CD14-positive monocyte (primary cell): ENCODE measurements around the gene AGAP1. TPM values are rescaled to one million over a fixed set of nuclear protein-coding genes. Genes with fewer than 3 reads are reported as not detected.

ENCODE experiments used
- DNase-seq, 3 donors: peaks; one replicate each; pipeline ENCODE4 v3.0.0-alpha.2; 2011 to 2022
- H2AFZ ChIP-seq: 2 replicates; pipeline ENCODE4 v1.6.0; 2012; ENCODE audit warnings: mild to moderate bottlenecking, low read depth, low read length, inconsistent platforms; ENCODE audit not compliant: insufficient read depth, poor library complexity, severe bottlenecking
- H3K27ac ChIP-seq, 2 donors: 1 replicate in 1 of 2; 2 replicates in 1 of 2; pipeline ENCODE4 v1.5.1; 2012 to 2013; ENCODE audit warnings: low read length in 2 of 2, control low read depth in 1 of 2, inconsistent platforms in 1 of 2, low read depth in 1 of 2, mild to moderate bottlenecking in 1 of 2
- H3K27me3 ChIP-seq, 2 donors: one replicate each; pipeline versions ENCODE4 v1.6.0 to v1.6.1; 2011 to 2013; ENCODE audit warnings: low read length in 2 of 2; ENCODE audit not compliant: control insufficient read depth in 2 of 2, insufficient read depth in 2 of 2
- H3K36me3 ChIP-seq, 2 donors: replicated peaks in 1 of 2; 1 replicate in 1 of 2; 2 replicates in 1 of 2; pipeline versions ENCODE4 v1.5.1 to v1.6.1; 2012 to 2013; ENCODE audit warnings: low read length in 2 of 2, control low read depth in 1 of 2, inconsistent platforms in 1 of 2, mild to moderate bottlenecking in 1 of 2; ENCODE audit not compliant: insufficient read depth in 2 of 2, control insufficient read depth in 1 of 2
- H3K4me1 ChIP-seq, 2 donors: 1 replicate in 1 of 2; 2 replicates in 1 of 2; pipeline versions ENCODE4 v1.5.1 to v1.6.1; 2012 to 2013; ENCODE audit warnings: low read length in 2 of 2, control low read depth in 1 of 2, inconsistent platforms in 1 of 2, mild to moderate bottlenecking in 1 of 2, moderate library complexity in 1 of 2; ENCODE audit not compliant: insufficient read depth in 2 of 2, control insufficient read depth in 1 of 2
- H3K4me2 ChIP-seq: replicated peaks from 2 replicates; pipeline ENCODE3; 2012; ENCODE audit warnings: low read length, moderate library complexity, mild to moderate bottlenecking; ENCODE audit not compliant: poor library complexity, severe bottlenecking; ENCODE audit errors: extremely low read depth
- H3K4me3 ChIP-seq, 3 experiments: fragments of 200-600 bp in 1 of 3; sonication (generic) in 1 of 3; replicated peaks in 1 of 3; 1 replicate in 2 of 3; 2 replicates in 1 of 3; pipeline ENCODE4 v1.5.1; 2011 to 2013; ENCODE audit warnings: low read length in 3 of 3, mild to moderate bottlenecking in 3 of 3, control low read depth in 2 of 3, low read depth in 2 of 3, inconsistent platforms in 1 of 3, moderate library complexity in 1 of 3
- H3K79me2 ChIP-seq: 2 replicates; pipeline ENCODE4 v1.6.0; 2012; ENCODE audit warnings: mild to moderate bottlenecking, control low read depth, inconsistent platforms, low read length, moderate library complexity; ENCODE audit not compliant: insufficient read depth
- H3K9ac ChIP-seq: 2 replicates; pipeline ENCODE4 v1.6.0; 2017; ENCODE audit warnings: low read length, mild to moderate bottlenecking; ENCODE audit not compliant: insufficient read depth, poor library complexity, severe bottlenecking
- H3K9me3 ChIP-seq, 2 donors: replicated peaks in 1 of 2; 1 replicate in 1 of 2; 2 replicates in 1 of 2; pipeline versions ENCODE4 v1.5.1 to v1.6.1; 2012 to 2013; ENCODE audit warnings: low read length in 2 of 2, control low read depth in 1 of 2; ENCODE audit not compliant: control insufficient read depth in 1 of 2, insufficient read depth in 1 of 2
- H4K20me1 ChIP-seq: 2 replicates; pipeline ENCODE4 v1.6.0; 2012; ENCODE audit warnings: mild to moderate bottlenecking, low read length, control low read depth, moderate library complexity; ENCODE audit not compliant: insufficient read depth
- H3K27ac Mint-ChIP-seq, 7 donors: one replicate each; pipeline ENCODE4 v1.8.0; 2020; ENCODE audit warnings: mild to moderate bottlenecking in 7 of 7, mixed read lengths in 7 of 7, moderate library complexity in 6 of 7, inconsistent platforms in 2 of 7
- H3K27me3 Mint-ChIP-seq, 3 donors: one replicate each; pipeline ENCODE4 v1.8.0; 2021 to 2022; ENCODE audit warnings: low read depth in 3 of 3, mild to moderate bottlenecking in 3 of 3, mixed read lengths in 3 of 3, moderate library complexity in 3 of 3, inconsistent platforms in 1 of 3
- H3K36me3 Mint-ChIP-seq, 2 donors: one replicate each; pipeline ENCODE4 v1.8.0; 2020; ENCODE audit warnings: mixed read lengths in 2 of 2, inconsistent platforms in 1 of 2, mild to moderate bottlenecking in 1 of 2
- H3K4me1 Mint-ChIP-seq: one replicate; pipeline ENCODE4 v1.8.0; 2020; ENCODE audit warnings: mild to moderate bottlenecking, mixed read lengths
- H3K4me3 Mint-ChIP-seq, 2 donors: one replicate each; pipeline ENCODE4 v1.8.0; 2020; ENCODE audit warnings: mild to moderate bottlenecking in 2 of 2, mixed read lengths in 2 of 2, moderate library complexity in 1 of 2
- H3K9me3 Mint-ChIP-seq, 7 donors: one replicate each; pipeline ENCODE4 v1.8.0; 2020 to 2022; ENCODE audit warnings: mixed read lengths in 7 of 7, mild to moderate bottlenecking in 6 of 7, moderate library complexity in 6 of 7, inconsistent platforms in 2 of 7
- WGBS: methylation state at CpG from one replicate; pipeline ENCODE4 v1.1.5; 2013; ENCODE audit warnings: missing lambda C conversion rate; ENCODE audit not compliant: insufficient coverage; 5-methylcytosine and 5-hydroxymethylcytosine counted together
- intact Hi-C, 2 donors: fragments of 100-400 bp; cut with micrococcal nuclease; formaldehyde crosslinking; loops; one replicate each; pipeline versions ENCODE4 v1.15.0 to v1.15.1; 2023
- polyA plus RNA-seq, 3 donors: library from polyadenylated mRNA; depleted of rRNA in 1 of 3; unstranded in 2 of 3; stranded (reverse) in 1 of 3; fragments of 300-500 nt in 2 of 3; fragments of >200 nt in 1 of 3; fragmentation: Illumina TruSeq in 2 of 3; gene quantifications; 1 replicate in 2 of 3; 2 replicates in 1 of 3; pipeline ENCODE4 v1.2.3, GENCODE V29; 2012 to 2021
- TF ChIP-seq, protein P1 (sequence below): fragments of 200-600 bp; IDR thresholded peaks from one replicate; pipeline ENCODE4 v1.8.0; 2022; ENCODE audit warnings: antibody characterized with exemption, mild to moderate bottlenecking

Gene AGAP1
- polyA plus RNA-seq, 3 donors: 0.12 TPM; not detected in 2

DNA sequence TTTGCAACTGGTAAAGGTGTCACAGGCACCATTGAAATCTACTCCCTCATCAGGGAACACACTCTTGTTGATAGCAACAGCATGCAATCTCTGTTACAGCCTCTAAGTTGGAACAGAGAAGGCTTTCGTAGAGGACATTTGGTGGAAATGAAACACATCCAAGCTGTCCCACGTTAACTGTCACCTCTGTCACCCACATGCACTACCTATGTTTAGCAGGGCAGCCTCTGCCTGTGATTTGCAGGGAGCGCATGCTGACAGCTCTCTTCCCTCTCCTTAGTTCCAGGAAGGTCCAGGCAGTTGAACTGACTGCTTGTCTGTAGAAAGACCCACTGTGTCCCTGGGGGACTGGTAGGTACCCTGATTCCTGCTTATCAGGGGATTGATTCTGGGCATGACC lies 367.5 kb downstream of the AGAP1 start:
- Histone ChIP-seq H3K9me3 (no peaks in the 10 kb centered on the region), H3K4me1 (no peaks in the 10 kb centered on the region), H3K4me2 (no peak overlapping the region), H3K27ac (no peak overlapping the region), H3K27me3 (peaks cover 0 to 14% of the 10 kb centered on the region in 2 donors), H4K20me1 (no peaks in the 10 kb centered on the region), H3K36me3 (no peaks in the 10 kb centered on the region), H3K79me2 (no peaks in the 10 kb centered on the region), H3K9ac (no peak overlapping the region), H2AFZ (no peak overlapping the region), H3K4me3 (no peak overlapping the region)
- H3K36me3 Mint-ChIP-seq: no peaks in the 10 kb centered on the region
- no peak overlapping the region for H3K4me3 Mint-ChIP-seq
- TF ChIP-seq, protein P1, sequence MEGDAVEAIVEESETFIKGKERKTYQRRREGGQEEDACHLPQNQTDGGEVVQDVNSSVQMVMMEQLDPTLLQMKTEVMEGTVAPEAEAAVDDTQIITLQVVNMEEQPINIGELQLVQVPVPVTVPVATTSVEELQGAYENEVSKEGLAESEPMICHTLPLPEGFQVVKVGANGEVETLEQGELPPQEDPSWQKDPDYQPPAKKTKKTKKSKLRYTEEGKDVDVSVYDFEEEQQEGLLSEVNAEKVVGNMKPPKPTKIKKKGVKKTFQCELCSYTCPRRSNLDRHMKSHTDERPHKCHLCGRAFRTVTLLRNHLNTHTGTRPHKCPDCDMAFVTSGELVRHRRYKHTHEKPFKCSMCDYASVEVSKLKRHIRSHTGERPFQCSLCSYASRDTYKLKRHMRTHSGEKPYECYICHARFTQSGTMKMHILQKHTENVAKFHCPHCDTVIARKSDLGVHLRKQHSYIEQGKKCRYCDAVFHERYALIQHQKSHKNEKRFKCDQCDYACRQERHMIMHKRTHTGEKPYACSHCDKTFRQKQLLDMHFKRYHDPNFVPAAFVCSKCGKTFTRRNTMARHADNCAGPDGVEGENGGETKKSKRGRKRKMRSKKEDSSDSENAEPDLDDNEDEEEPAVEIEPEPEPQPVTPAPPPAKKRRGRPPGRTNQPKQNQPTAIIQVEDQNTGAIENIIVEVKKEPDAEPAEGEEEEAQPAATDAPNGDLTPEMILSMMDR: no peak
- intact Hi-C loops: no loop called here
- H3K9me3 Mint-ChIP-seq: peaks cover 0 to 9% (median 0%) of the 10 kb centered on the region in 7 donors
- 92% methylated on average over 2 of the region's 3 CpGs for WGBS
- no peaks in the 10 kb centered on the region for H3K4me1 Mint-ChIP-seq
- no peak overlapping the region for H3K27ac Mint-ChIP-seq
- DNase-seq: no peak
- peaks cover 17 to 23% (median 19%) of the 10 kb centered on the region in 3 donors for H3K27me3 Mint-ChIP-seq

- Mint-ChIP-seq H3K27me3 (peaks cover 18 to 23% (median 19%) of the 10 kb centered on the region in 3 donors), H3K27ac (no peak overlapping the region), H3K4me3 (no peak overlapping the region), H3K4me1 (no peaks in the 10 kb centered on the region), H3K36me3 (no peaks in the 10 kb centered on the region), H3K9me3 (peaks cover 0 to 7% (median 0%) of the 10 kb centered on the region in 7 donors)
- Histone ChIP-seq H3K79me2 (no peaks in the 10 kb centered on the region), H3K4me3 (no peak overlapping the region), H3K4me2 (no peak overlapping the region), H3K27me3 (peaks cover 0 to 14% of the 10 kb centered on the region in 2 donors), H2AFZ (no peak overlapping the region), H3K9me3 (no peaks in the 10 kb centered on the region), H3K36me3 (no peaks in the 10 kb centered on the region), H3K9ac (no peak overlapping the region), H3K4me1 (no peaks in the 10 kb centered on the region), H3K27ac (no peak overlapping the region), H4K20me1 (no peaks in the 10 kb centered on the region)
- WGBS: 95% methylated on average over 7 of the region's 11 CpGs
- TF ChIP-seq, protein P1: no peak
- DNase-seq: no peak
- intact Hi-C loops: no loop called here
These were observed 369.6 kb downstream of the AGAP1 start for GRCh38 chr2:235863414-235863813.
